Epithelial cell of proximal tubule (primary cell): ENCODE results near the gene EIF2B2. TPM values are rescaled to one million over a fixed set of nuclear protein-coding genes. Genes with fewer than 3 reads are reported as not detected.

Experiments used
- DNase-seq: peaks from one replicate; pipeline ENCODE4 v3.0.0-alpha.2; 2011; ENCODE audit warnings: low read depth
- H3K4me3 ChIP-seq: 2 replicates; pipeline ENCODE4 v1.5.1; 2011; ENCODE audit warnings: low read depth, mild to moderate bottlenecking, low read length
- total RNA-seq: library from RNA; depleted of rRNA; stranded (reverse); fragments of >200 nt; gene quantifications from 2 replicates; pipeline ENCODE4 v1.2.3, GENCODE V29; 2015
- TF ChIP-seq, protein P1 (sequence below): conservative IDR thresholded peaks from 2 replicates; pipeline ENCODE4 v1.5.1; 2012; ENCODE audit warnings: low read depth, mild to moderate bottlenecking, low read length

The EIF2B2 gene
- total RNA-seq, 1 donor from 2014 or later: 52.5 TPM

- DNase-seq: no peak
- TF ChIP-seq, protein P1, sequence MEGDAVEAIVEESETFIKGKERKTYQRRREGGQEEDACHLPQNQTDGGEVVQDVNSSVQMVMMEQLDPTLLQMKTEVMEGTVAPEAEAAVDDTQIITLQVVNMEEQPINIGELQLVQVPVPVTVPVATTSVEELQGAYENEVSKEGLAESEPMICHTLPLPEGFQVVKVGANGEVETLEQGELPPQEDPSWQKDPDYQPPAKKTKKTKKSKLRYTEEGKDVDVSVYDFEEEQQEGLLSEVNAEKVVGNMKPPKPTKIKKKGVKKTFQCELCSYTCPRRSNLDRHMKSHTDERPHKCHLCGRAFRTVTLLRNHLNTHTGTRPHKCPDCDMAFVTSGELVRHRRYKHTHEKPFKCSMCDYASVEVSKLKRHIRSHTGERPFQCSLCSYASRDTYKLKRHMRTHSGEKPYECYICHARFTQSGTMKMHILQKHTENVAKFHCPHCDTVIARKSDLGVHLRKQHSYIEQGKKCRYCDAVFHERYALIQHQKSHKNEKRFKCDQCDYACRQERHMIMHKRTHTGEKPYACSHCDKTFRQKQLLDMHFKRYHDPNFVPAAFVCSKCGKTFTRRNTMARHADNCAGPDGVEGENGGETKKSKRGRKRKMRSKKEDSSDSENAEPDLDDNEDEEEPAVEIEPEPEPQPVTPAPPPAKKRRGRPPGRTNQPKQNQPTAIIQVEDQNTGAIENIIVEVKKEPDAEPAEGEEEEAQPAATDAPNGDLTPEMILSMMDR: no peak
- H3K4me3 ChIP-seq: no peak overlapping the region
Observed at GRCh38 chr14:74978416-74978947, 24.2 kb upstream of the EIF2B2 start.

DNA sequence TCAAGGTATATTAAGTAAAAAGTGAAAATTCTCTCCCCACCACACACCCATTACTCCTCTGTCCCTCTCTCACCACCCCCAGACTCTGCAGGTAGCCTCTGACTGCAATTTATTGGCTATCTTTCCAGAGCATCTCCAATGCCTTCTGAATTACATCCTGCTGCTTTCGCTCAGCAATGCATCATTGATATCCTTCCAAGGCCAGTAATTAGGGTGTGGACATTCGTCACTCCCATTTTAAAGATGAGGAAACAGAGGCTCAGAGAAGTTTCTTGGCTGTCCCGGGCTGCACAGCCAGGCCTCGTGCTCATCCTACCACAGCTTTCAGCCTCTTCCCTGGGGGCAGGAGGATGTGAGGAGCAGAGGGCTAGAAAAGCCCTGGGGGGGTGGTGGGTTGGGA lies 23.7 kb upstream of the EIF2B2 start:
- no peak overlapping the region for H3K4me3 ChIP-seq
- TF ChIP-seq, protein P1: no peak
- DNase-seq: no peak

GRCh38 chr14:74979442-74980397 lies 23.0 kb upstream of the EIF2B2 start:
- TF ChIP-seq, protein P1: no peak
- no peak overlapping the region for H3K4me3 ChIP-seq
- no peak for DNase-seq

DNA sequence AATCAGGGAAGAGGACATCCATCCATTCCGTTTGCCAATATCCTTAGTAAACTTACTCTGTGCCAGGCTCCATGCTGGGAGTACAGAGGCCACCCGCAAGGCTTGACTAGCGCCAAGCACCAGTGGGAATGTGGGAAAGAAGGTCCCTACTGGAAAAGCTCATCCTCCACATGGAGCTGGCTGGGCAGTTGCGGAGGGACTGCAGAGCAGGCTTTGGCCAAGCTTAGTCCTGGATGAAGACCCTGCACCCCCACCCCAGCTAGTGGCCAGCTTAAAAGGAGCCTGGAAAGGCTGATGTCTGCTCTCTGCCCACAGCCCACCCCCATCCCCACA lies 22.4 kb upstream of the EIF2B2 start:
- no peak overlapping the region for H3K4me3 ChIP-seq
- no peak for DNase-seq
- TF ChIP-seq, protein P1: no peak

DNA sequence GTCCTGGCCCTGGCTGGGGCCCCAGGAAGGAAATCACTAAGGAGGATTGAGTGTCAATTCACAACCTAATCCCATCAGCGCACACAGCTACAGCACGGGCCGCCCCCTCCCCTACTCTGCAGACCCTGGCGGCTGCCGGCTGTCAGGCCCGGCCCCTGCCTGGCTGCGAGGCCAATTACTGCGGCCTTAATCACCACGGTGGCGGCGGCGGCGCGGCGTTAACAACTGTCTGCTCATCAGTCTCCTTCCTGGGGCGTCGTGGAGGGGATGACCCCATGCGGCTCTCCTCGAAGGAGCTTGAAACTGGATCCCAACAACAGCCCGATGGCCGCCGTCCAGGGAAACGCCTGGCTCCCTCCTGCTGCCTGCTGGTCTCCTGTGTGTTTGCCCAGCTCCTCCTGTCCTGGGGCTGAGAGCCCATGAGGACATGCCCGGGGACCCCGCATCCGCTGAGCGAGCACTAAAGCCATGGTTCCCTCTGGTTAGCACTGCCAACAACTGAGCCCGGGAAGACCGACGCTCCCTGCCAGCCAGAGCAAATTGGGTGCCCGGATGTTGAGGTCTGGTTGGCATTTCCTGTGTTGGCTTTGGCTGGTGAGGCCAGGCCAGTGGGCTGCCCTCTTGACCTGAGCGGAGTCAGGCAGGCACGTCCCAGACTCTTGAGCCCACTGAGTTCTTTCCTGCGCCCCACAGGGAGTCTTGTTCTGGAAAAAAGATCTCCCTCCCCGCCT lies 21.8 kb upstream of the EIF2B2 start:
- no peak for DNase-seq
- no peak overlapping the region for H3K4me3 ChIP-seq
- TF ChIP-seq, protein P1: no peak

DNA sequence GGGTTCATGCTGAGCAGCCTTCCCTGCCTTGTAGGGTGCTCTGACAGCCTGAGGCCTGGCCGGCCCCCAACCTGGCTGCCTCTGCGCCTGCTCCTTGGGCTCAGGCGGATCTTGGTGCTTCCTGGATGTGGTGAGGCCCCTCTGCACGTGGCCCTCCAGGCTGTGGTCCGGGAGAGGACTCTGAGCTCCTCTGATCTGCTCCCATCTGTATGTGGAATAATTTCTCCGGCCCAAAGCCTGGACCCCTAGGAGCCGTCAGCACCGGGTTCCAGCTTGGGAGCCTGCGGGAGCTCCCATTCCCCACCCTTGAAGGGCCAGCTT lies 21.3 kb upstream of the EIF2B2 start:
- H3K4me3 ChIP-seq: no peak overlapping the region
- DNase-seq: no peak
- TF ChIP-seq, protein P1: no peak

- H3K4me3 ChIP-seq: no peak overlapping the region
- TF ChIP-seq, protein P1: no peak
- DNase-seq: no peak
Observed at GRCh38 chr14:74981833-74982232, 20.9 kb upstream of the EIF2B2 start.
